Activated CD8-positive, alpha-beta T cell treated with anti-CD3 and anti-CD28 coated beads for 36 hours (primary cell): ENCODE measurements around the gene NUFIP1. TPM values are rescaled to one million over a fixed set of nuclear protein-coding genes. Genes with fewer than 3 reads are reported as not detected.

Experiments used
- ATAC-seq: fragments of 200-7000 bp; cut with Tn5 transposase; one replicate; pipeline ENCODE4 v1.10.0; 2021; ENCODE audit warnings: mild to moderate bottlenecking, moderate library complexity
- CTCF ChIA-PET: fragments of 350-600 bp; sonication (Branson Sonifier 250); formaldehyde crosslinking; loops from one replicate; lab custom pipeline; 2021; ENCODE audit warnings: antibody characterized with exemption; lab: Charles Lee
- POLR2A ChIA-PET: fragments of 350-600 bp; sonication (Branson Sonifier 250); formaldehyde crosslinking; loops from one replicate; lab custom pipeline; 2021; ENCODE audit warnings: antibody characterized with exemption; lab: Charles Lee
- DNase-seq: peaks from one replicate; pipeline ENCODE4 v3.0.0-alpha.2; 2020
- H3K27ac Mint-ChIP-seq: one replicate; pipeline ENCODE4 v1.8.0; 2021; ENCODE audit warnings: mild to moderate bottlenecking, mixed read lengths
- H3K27me3 Mint-ChIP-seq: one replicate; pipeline ENCODE4 v1.8.0; 2021; ENCODE audit warnings: mixed read lengths
- H3K36me3 Mint-ChIP-seq: one replicate; pipeline ENCODE4 v1.8.0; 2021; ENCODE audit warnings: low read depth, mixed read lengths
- H3K4me1 Mint-ChIP-seq: one replicate; pipeline ENCODE4 v1.8.0; 2021; ENCODE audit warnings: low read depth, mixed read lengths
- H3K4me3 Mint-ChIP-seq: one replicate; pipeline ENCODE4 v1.8.0; 2021; ENCODE audit warnings: mild to moderate bottlenecking, moderate library complexity, mixed read lengths
- H3K9me3 Mint-ChIP-seq: one replicate; pipeline ENCODE4 v1.8.0; 2021; ENCODE audit warnings: mixed read lengths
- intact Hi-C: fragments of 100-400 bp; cut with micrococcal nuclease; formaldehyde crosslinking; loops from one replicate; pipeline ENCODE4 v1.10.0; 2022
- total RNA-seq, 2 experiments: library from RNA; stranded (reverse); gene quantifications; one replicate each; pipeline ENCODE4 v1.2.3, GENCODE V29; 2021
- TF ChIP-seq, protein P1 (sequence below): fragments of 200-600 bp; IDR thresholded peaks from one replicate; pipeline ENCODE4 v1.8.0; 2022; ENCODE audit warnings: antibody characterized with exemption, mild to moderate bottlenecking

Gene NUFIP1
- total RNA-seq, 2 experiments from 2014 or later: 10.4 to 11.2 TPM

DNA sequence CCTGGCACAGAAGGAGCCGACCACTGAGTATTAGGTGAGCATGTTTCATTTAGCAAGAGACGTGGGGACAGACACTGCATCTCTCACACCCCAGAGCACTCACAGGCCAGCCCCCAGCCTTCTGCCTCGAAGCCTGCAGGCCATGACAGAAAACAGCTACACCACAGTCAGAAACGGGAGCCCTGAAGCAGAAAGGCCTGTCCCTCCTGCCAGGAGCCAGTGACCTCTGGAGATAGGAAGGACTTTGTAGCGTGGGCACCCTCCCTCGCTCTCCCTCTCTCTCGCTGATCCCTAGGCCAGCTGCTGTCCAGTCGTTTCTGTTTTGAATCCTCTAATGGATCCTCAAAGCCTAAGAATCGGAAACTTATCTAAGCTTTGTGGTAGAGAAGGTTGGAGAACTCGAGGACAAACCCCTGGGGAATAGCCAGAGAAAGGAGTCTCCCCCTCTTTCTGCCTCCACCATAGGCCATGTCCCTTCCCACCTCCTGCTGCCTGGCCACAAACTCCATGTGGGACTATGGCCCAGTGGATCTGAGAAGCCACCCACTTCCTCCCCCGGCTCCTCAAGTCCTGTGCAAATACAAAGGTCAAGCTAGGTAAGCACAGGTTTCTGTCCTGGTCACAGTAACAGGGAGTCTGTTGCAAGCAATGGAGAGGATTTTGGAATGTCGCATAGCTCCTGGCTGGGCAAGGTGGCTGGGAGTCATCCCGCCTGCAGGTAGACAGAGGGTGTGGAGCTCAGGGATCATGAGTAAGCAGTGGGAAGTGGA is 95.1 kb downstream of the NUFIP1 start:
- H3K4me1 Mint-ChIP-seq: no peaks in the 10 kb centered on the region

More for the DNA sequence above, 95.1 kb downstream of the NUFIP1 start:
- DNase-seq: no peak
- ATAC-seq: no peak
- intact Hi-C loops: no loop called here
- no peak overlapping the region for H3K4me3 Mint-ChIP-seq
- ChIA-PET POLR2A (interaction anchor here (1.2 kb wide), 1 partner anchor 24 kb away, joined by 3 read pairs; no protein-coding TSS in a partner anchor), CTCF (interaction anchor here (0.9 kb wide), 1 partner anchor 17 kb away, joined by 3 read pairs; no protein-coding TSS in a partner anchor)
- no peaks in the 10 kb centered on the region for H3K9me3 Mint-ChIP-seq
- H3K36me3 Mint-ChIP-seq: no peaks in the 10 kb centered on the region
- no peak overlapping the region for H3K27ac Mint-ChIP-seq
- peaks cover 2% of the 10 kb centered on the region for H3K27me3 Mint-ChIP-seq
- TF ChIP-seq, protein P1, sequence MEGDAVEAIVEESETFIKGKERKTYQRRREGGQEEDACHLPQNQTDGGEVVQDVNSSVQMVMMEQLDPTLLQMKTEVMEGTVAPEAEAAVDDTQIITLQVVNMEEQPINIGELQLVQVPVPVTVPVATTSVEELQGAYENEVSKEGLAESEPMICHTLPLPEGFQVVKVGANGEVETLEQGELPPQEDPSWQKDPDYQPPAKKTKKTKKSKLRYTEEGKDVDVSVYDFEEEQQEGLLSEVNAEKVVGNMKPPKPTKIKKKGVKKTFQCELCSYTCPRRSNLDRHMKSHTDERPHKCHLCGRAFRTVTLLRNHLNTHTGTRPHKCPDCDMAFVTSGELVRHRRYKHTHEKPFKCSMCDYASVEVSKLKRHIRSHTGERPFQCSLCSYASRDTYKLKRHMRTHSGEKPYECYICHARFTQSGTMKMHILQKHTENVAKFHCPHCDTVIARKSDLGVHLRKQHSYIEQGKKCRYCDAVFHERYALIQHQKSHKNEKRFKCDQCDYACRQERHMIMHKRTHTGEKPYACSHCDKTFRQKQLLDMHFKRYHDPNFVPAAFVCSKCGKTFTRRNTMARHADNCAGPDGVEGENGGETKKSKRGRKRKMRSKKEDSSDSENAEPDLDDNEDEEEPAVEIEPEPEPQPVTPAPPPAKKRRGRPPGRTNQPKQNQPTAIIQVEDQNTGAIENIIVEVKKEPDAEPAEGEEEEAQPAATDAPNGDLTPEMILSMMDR: no peak

Other genes starting within 250 kb of the NUFIP1 start
- 10 to 100 TPM; 30.4 to 31.6 TPM for gene GPALPP1, start 67 bp upstream of the NUFIP1 start, total RNA-seq
- gene GTF2F2, start 131.0 kb upstream of the NUFIP1 start, total RNA-seq: 10 to 100 TPM; 25.8 to 28.9 TPM
- gene KCTD4, start 211.6 kb upstream of the NUFIP1 start, total RNA-seq: not detected